Measurements from ENCODE around the gene HBZ. TPM values are rescaled to one million over a fixed set of nuclear protein-coding genes. Genes with fewer than 3 reads are reported as not detected.

HBZ gene
- total RNA-seq, 1 donor from 2014 or later = not detected

GRCh38 chr16:129075-129474 lies 23.4 kb upstream of the HBZ start:
- H3K36me3 ChIP-seq = peaks cover 0 to 9% of the 10 kb centered on the region in 2 donors
- no peak for TF ChIP-seq CTCF (IDR thresholded peaks at IDR 0.05)
- no peaks in the 10 kb centered on the region for H3K9me3 ChIP-seq
- H3K4me3 ChIP-seq = no peak overlapping the region
- intact Hi-C loops (cut with DNase I) = no loop called here
- DNase-seq (ENCODE audit: low spot score in 2 of 2) = no peak
- H3K27me3 ChIP-seq = no peaks in the 10 kb centered on the region
- no peak overlapping the region for H3K27ac ChIP-seq
- H3K4me1 ChIP-seq = no peaks in the 10 kb centered on the region

GRCh38 chr16:130533-131173 lies 21.8 kb upstream of the HBZ start:
- no peak for DNase-seq (ENCODE audit: low spot score in 2 of 2)
- no peaks in the 10 kb centered on the region for H3K4me1 ChIP-seq
- H3K9me3 ChIP-seq = no peaks in the 10 kb centered on the region
- intact Hi-C loops (cut with DNase I) = no loop called here
- no peak for TF ChIP-seq CTCF (IDR thresholded peaks at IDR 0.05)
- no peak overlapping the region for H3K4me3 ChIP-seq
- H3K27ac ChIP-seq = no peak overlapping the region
- H3K27me3 ChIP-seq = no peaks in the 10 kb centered on the region
- H3K36me3 ChIP-seq = no peaks in the 10 kb centered on the region

- Histone ChIP-seq H3K4me1 (no peaks in the 10 kb centered on the region), H3K36me3 (no peaks in the 10 kb centered on the region), H3K4me3 (no peak overlapping the region), H3K27ac (no peak overlapping the region), H3K27me3 (no peaks in the 10 kb centered on the region), H3K9me3 (no peaks in the 10 kb centered on the region)
- DNase-seq (ENCODE audit: low spot score in 2 of 2) = no peak
- no peak for TF ChIP-seq CTCF (IDR thresholded peaks at IDR 0.05)
- intact Hi-C loops (cut with DNase I) = no loop called here
These were observed 20.3 kb upstream of the HBZ start for GRCh38 chr16:132120-132519.

GRCh38 chr16:133716-134115 lies 18.7 kb upstream of the HBZ start:
- Histone ChIP-seq H3K9me3 (no peaks in the 10 kb centered on the region), H3K4me3 (no peak overlapping the region), H3K36me3 (no peaks in the 10 kb centered on the region), H3K27me3 (no peaks in the 10 kb centered on the region), H3K27ac (no peak overlapping the region), H3K4me1 (peaks cover 0 to 4% of the 10 kb centered on the region in 2 donors)
- TF ChIP-seq CTCF (IDR thresholded peaks at IDR 0.05) = no peak
- DNase-seq (ENCODE audit: low spot score in 2 of 2) = no peak
- intact Hi-C loops (cut with DNase I) = no loop called here

GRCh38 chr16:138049-138417 lies 14.4 kb upstream of the HBZ start:
- Histone ChIP-seq H3K4me1 (peaks cover 0 to 4% of the 10 kb centered on the region in 2 donors), H3K27ac (peak overlapping the region; percentile 48 to 70), H3K9me3 (no peaks in the 10 kb centered on the region), H3K4me3 (peak overlapping the region; percentile 75 to 99), H3K27me3 (no peaks in the 10 kb centered on the region), H3K36me3 (no peaks in the 10 kb centered on the region)
- intact Hi-C loops (cut with DNase I) = no loop called here
- no peak for DNase-seq (ENCODE audit: low spot score in 2 of 2)
- TF ChIP-seq CTCF (IDR thresholded peaks at IDR 0.05) = no peak
